GM21576 (cell line): ENCODE measurements around the gene ASB16.
A peak's percentile ranks its signal among the peaks of the same experiment; 100 is the strongest.
"Not testable (repeated sequence)": the region's sequence is repeated elsewhere in the genome, so short reads cannot be mapped to it uniquely, and the experiment has no call there.

ENCODE experiments used
- ATAC-seq: cut with Tn5 transposase; IDR thresholded peaks from one replicate; pipeline ENCODE4 v1.9.1; 2021; ENCODE audit warnings: mild to moderate bottlenecking, moderate library complexity; ENCODE audit not compliant: unreplicated experiment

The ASB16 gene

DNA sequence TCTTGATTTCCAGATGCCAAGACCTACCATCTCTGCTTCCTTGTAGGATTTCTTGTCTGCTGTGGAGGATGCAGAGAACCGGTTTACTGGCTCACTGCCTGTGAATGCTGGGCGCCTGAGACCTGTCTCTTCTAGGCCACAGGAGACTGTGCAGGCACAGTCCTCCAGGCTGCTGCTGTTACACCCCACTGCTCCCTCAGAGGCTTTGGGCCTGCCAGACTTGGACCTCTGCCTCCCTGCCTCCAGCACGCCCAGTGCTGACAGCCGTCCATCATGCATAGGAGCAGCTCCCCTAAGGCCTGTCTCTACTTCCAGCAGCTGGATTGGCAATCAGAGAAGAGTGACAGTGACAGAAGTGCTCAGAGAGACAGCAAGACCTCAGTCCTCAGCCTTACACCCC is 22.7 kb upstream of the ASB16 start:
- ATAC-seq, result no peak

DNA sequence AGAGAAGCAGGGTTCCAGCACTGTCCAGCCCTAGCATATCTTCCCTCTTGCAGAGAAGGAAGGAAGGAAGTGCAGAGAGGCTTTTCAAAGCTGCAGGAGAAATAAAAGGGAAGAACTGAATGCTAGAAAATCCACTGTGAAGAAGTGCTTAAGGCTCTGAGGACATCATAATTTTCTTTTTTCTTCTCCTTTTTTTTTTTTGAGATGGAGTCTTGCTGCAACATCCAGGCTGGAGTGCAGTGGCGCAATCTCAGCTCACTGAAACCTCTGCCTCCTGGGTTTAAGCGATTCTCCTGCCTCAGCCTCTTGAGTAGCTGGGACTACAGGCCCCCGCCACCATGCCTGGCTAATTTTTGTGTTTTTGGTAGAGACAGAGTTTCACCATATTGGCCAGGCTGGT is 21.4 kb upstream of the ASB16 start:
- ATAC-seq, result not testable (repeated sequence)

DNA sequence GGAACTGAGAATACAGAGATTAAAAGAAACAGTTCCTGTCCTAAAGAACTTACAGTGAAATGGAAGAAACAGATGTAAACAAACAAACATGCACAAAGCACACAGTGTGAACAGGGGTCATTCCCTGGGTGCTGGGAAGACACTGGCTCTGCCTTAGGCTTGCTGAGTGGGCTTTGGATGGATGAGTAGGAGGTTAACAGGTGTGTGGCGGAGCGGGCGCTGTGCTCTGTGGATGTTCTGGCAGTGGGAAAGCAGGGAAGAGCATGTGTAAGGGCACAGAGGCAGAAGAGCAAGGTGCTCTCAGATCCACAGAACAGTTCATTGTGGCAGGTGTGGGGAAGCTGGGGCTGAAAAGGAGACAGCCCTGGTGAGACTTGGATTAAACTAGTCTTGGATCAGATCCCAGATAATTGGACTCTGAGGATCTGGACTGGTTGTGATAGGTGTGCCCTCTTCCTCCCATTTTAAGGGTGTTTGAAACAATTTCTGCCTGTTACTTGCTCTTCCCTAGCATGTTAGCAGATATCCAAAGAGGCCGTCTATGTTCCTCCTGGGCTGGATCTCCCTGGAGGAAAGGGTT is 20.7 kb upstream of the ASB16 start:
- no peak for ATAC-seq

DNA sequence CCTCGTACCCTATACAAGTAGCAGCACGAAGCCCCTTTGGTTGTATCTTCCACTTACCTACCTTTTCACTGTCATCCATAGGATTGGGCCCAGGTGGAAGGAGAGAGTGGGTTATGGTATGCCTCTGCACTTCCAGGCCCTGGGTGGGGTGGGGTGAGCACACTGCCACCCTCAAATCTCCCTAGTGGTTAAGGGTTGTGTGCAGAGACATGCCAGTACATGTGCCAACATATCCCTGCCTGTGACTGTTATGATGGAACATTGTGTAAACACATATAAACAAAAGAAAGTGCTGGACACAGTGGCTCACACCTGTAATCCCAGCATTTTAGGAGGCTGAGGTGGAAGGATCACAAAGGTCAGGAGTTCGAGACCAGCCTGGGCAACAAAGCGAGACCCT is 17.6 kb upstream of the ASB16 start:
- no peak for ATAC-seq

DNA sequence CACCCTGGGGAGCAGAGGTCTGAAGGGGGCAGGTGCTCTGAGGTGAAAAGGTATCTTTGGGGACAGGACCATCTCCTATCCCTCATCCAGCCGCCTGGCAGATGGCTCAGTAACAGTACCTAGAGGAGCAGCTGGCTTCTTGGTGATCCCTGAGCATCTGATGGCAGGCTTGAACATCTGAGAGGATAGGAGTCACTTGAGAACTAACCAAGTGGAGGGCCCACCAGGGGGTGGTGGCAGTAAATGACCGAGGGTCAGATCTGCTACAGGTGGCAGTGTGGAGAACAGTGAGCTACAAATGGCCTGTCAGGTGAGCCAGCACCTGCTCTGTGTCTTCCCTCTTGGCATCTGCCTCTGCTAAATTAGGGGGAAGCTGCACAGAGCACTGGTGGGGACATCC is 15.0 kb upstream of the ASB16 start:
- ATAC-seq, result no peak

DNA sequence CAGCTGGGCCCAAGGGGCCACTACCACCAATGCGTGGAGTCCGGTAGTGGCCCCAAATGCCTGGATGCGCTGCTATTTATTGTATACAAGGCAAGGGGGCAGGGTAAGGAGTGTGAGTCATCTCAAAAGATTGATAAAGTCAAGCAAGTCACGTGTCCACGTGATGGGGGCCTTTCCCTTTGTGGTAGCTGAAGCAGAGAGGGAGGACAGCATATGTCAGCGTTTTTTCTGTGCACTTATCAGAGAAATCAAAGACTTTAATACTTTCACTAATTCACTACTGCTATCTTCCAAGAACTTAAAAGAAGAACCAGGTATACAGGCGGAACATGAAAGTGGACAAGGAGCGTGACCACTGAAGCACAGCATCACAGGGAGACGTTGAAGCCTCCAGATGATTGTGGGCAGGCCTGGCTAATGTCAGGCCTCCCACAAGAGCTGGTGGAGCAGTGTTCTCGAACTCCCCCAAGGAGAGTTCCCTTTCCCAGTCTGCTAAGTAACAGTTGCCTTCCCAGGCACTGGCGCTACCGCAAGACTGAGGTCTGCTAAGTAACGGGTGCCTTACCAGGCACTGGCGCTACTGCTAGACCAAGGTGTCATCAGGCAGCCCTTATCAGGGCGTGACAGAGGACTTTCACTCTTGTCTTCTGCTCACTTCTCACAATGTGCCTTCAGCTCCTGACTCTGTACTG is 10.8 kb upstream of the ASB16 start:
- ATAC-seq, result no peak

DNA sequence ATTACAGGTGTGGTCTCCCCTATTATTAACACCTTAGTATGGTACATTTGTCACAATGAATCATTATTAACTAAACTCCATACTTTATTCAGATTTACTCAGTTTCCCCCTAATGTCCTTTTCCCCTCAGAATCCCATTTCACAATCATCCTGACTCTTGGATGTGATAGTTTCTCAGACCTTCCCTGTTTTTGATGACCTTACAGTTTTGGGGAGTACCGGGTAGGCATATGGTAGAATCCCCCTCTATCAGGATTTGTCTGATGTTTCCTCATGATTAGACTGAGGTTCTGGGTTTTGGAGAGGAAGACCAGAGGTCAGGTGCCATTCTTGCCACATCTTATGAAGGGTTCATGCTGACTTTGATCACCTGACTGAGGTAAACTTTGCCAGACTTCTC is 6.0 kb upstream of the ASB16 start:
- no peak for ATAC-seq

DNA sequence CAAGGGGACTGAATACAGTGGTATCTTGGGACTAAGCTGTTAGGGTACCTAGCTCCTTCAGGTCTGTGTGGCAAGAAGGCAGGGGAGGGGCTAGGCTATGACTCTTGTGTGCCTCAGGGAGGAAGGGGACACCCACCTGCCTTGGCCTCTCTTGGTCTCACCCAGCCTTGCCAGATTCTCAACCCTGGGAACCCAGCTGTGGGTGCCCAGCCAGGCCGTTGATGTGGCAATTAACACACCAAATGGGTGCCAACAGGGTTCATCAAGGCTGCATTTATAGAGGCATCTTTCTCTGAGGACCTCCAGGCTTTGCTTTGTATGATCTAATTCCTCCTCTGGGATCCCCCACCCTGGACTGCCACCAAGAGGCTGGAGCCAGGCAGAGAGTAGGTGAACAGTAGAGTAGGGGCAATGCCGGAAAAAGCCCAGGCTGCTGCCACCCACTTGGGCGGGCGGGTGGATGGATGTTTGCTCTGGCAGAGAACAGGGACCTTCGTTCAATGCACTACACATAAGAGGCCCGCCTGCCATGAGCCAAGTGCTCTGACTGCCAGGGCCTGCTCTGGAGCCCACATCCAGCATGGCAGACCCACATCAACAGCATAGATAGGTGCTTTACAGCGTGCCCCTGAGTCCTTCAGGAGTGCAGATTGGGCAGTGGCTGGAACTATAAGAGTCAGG is 3.2 kb upstream of the ASB16 start:
- no peak for ATAC-seq

DNA sequence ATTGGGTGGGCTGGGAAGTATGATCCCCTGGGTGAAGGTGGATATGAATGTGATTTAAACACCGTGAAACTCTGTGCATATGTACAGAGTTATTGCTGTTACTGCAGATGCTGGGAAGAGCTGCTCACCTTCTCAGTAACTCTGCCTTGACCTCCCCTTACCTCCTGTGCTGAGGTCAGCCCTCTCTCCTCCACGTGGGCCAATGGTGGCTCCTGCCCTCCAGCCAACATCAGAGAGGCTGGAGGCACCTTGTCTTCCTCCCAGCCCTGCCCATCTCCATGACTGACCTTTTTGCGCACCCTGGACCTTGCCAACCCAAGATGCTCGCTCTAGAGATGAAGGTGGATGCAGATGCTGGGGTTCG is 387 bp upstream of the ASB16 start:
- ATAC-seq, result no peak

DNA sequence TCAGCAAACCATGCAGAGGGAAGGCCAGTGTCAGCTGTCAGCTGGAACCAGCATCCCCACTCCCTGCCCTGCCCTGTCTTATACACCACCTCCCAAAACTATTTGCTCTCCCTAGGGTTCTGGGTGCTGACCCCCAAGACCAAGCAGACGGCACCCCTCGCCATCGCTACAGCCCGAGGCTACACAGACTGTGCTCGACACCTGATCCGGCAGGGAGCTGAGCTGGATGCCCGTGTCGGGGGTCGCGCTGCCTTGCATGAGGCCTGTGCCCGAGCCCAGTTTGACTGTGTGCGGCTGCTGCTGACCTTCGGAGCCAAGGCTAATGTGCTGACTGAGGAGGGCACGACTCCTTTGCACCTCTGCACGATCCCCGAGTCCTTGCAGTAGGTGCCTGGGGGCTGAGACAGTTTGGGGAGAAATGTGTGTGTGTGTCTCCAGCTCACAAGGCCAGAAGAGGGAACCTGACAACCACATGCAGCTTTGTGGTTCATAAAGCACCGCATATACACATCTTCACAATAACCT is 1.5 kb downstream of the ASB16 start:
- ATAC-seq, result no peak

DNA sequence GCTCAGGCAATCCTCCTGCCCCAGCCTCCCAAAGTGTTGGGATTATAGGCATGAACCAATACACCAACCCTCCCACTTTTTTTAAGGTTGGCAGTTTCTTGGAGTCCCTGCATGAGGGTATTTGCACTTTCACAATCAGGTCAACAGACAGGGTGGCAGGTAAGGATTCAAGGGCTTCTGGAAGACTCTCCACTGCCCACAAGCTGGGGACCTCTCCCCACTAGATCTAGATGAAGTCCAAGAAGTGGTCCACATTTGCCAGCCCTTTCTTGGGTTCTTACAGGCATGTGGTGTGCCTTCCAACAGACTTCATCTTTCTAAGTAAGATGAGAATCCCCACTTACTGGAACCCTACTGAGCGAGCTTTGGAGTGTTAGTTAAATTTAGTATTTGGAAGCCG is 3.9 kb downstream of the ASB16 start:
- no peak for ATAC-seq

DNA sequence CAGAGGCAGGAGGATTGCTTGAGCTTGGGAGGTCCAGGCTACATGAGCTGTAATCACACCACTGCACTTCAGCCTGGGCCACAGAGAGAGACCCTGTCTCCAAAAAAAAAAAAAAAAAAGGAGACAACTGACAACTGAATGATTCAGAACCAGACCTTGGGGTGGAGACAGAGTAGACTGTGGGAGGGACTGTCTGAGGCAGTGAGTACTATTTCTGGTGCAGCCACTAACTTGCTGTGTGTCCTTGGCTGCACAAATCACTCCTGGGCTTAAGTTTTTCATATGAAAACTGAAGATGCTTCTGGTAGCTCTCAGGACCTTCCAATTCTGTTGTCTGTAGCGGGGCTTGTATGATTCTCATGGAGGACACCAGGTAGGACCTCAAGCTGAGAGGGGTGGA is 5.8 kb downstream of the ASB16 start:
- ATAC-seq, result no peak

DNA sequence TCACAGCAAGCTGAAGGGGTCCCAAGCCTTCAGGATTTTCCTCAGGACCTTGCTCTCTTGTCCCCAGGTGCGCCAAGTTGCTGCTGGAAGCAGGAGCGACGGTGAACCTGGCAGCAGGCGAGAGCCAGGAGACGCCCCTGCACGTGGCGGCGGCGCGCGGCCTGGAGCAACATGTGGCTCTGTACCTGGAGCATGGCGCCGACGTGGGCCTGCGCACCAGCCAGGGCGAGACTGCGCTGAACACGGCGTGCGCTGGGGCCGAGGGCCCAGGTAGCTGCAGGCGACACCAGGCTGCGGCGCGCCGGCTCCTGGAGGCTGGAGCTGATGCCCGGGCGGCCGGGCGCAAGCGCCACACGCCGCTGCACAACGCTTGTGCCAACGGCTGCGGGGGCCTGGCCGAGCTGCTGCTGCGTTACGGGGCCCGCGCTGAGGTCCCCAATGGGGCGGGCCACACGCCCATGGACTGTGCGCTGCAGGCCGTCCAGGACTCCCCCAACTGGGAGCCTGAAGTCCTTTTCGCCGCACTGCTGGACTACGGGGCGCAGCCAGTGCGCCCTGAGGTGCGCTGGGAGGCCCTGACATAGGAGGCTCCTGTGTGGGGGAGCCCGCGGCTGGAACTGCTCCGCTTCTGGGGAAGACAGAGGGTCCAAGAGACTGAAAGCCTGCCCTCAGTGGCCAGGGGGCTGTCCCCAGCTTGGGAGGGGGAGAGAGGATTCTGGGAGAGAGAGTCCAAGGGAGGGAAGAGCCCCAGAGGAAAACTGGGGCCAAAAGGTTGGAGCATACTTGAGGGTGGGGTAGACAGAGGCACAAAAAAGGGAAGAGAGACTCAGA is 6.4 kb downstream of the ASB16 start:
- no peak for ATAC-seq

DNA sequence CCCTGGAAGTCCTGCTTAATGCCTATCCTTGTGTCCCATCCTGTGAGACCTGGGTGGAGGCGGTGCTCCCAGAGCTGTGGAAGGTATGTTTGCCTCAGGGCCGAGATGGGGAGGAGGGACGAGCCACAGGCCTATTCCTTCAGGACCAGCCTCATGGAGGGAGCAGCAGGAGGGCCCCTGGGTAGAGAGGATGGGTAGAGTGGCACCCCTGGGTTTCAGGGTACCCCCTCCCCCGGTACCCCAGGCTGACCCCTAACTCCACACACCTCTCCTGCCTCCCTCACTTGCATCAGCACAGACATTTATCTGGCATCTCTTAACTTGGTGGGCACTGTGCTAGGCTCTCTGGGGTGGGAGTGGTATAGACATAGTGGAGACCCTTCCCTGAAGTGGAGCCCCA is 7.1 kb downstream of the ASB16 start:
- ATAC-seq, result no peak

DNA sequence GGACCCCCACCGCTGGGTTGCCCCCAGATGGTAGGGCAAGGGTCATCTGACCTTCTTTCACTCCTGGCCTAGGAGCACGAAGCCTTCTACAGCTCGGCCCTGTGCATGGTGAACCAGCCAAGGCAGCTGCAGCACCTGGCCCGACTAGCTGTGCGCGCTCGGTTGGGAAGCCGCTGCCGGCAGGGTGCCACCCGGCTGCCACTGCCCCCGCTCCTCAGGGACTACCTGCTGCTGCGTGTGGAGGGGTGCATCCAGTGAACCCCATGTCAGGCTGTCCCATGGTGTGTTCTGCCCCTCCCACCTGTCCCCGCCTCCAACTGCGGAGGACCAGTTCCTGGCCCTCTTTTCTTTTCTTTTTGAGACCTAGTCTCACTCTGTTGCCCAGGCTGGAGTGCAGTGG is 7.6 kb downstream of the ASB16 start:
- no peak for ATAC-seq

DNA sequence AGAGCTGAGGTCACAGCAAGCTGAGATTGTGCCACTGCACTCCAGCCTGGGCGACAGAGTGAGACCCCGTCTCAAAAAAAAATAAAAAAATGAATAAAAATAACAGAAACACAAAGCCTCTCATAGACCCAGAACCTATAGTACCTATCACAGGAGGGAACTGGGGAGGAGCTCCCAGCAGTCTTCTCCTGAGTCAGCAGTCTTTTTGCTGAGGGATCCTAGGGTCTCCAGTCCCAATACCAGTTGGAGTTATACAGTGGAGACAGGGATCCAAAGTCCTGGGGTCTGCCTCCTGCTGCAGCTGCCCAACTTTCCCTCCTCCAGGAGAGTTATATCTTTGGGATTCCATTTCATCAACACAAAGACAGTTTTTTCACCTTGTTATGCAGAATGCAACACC is 12.5 kb downstream of the ASB16 start:
- ATAC-seq, result no peak

DNA sequence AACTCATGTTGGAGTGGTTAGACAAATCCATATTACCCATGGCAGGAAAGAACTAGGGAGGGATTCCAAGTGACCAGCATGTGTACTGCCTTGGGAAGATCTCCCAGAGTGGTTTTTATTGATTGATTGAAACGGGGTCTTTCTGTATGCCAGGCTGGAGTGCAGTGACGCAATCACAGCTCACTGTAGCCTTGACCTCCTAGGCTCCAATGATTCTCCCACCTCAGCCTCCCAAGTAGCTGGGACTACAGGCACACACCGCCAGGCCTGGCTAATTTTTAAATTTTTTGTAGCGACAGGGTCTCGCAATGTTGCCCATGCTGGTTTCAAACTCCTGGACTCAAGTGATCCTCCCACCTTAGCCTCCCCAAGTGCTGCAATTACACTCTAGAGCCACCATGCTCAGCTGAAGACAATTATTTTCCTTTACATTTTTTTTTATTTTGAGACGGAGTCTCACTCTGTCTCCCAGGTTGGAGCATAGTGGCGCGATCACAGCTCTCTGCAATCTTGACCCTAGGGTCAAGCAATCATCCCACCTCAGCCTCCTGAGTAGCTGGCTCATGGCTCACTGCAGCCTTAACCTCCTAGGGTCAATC is 13.8 kb downstream of the ASB16 start:
- no peak for ATAC-seq

DNA sequence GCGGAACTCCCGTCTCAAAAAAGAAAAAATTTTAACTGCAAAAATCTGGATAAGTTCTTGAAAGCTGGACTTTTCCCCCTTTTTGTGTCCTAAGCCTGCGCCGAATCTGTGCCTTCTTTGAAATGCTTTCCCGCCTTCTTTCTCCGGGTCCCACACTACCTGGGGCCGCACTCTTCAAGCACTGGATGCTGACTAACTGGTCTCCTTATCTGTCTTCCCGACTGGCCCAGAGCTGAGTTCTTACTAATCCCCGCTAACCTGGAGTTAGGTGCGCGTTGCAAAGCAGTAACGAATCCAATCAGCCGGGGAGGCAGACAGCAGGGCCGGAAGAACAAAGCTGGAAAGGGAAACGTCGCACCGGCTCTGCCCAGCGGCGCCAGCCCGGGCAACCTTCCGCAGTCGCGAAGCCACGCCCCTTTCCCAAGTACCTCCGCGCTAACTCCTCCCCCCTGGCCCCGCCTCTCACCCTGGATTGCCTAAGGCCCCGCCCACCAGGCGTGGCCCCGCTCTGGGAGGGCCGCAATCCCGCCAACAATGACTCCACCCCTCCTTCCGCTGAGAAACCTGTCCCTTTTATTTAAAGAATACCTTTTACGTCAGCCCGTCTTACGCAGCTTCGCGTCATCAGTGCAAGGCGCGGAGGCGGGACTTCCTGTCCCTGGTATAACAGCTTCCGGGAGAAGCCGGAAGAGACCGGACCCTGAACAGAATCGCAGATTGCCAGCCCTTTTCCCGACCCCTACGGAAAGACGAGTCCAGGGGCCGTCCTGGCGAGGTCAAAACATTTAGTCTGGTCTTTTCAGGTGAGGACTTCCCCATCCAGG is 16.0 kb downstream of the ASB16 start, which contains the start of gene TMUB2:
Gene TMUB2, plus strand, starts transcription at position 666 of the 824 bp plus-strand sequence. CDS start 737 bp downstream, outside the sequence.
- peak; percentile 78 for ATAC-seq

DNA sequence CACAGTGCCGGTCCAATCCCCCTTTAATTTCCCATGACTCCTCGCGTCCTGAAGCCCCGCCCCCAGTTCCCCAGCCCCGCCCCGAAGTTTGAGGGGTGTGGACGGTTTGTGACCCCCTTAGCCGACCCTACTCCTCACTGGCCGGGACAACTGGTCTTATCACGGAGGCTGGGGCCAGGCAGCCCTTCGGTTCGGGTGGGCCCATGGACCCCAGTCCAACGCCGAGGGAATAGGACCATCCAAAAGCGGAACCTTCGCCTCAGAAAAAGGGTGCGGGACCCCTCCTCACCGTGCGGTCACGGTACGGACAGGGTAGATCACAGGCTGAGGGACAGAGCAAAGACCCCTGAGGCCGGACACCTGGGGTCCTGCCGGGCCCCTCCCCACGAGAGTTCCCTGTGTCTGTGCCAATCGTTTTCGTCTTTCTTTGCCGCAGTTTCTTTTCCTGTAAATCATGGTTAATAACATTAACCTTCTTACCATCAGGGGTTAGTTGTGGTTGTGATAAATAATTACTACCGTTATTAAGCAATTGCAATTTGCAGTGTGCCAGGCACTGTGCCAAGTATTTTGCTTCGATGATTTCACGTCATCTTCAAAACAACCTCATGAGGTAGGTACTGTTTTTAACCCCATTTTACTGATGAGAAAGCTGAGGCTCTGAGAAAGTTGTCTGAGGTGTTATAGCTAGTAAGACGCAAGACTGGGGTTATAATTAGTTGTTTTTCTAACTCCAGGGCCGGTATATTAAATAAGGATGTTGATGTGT is 16.8 kb downstream of the ASB16 start:
- ATAC-seq, result peak; percentile 34
